Colonic mucosa (tissue), 4 donors: Measurements from ENCODE around the gene LRRC51. TPM values are rescaled to one million over a fixed set of nuclear protein-coding genes. Genes with fewer than 3 reads are reported as not detected.

ENCODE experiments used
- DNase-seq: peaks from one replicate; pipeline ENCODE4 v3.0.0-alpha.2; 2020
- H3K27ac ChIP-seq: fragments of 200-600 bp; one replicate; pipeline ENCODE4 v1.8.0; 2021
- H3K27me3 ChIP-seq: fragments of 200-600 bp; one replicate; pipeline ENCODE4 v1.8.0; 2021
- H3K36me3 ChIP-seq: fragments of 200-600 bp; one replicate; pipeline ENCODE4 v1.8.0; 2021
- H3K4me1 ChIP-seq: fragments of 200-600 bp; one replicate; pipeline ENCODE4 v1.8.0; 2021; ENCODE audit warnings: mild to moderate bottlenecking
- H3K4me3 ChIP-seq: fragments of 200-600 bp; one replicate; pipeline ENCODE4 v1.8.0; 2021
- H3K9ac ChIP-seq, 2 donors: one replicate each; pipeline ENCODE4 v1.7.0; 2013; ENCODE audit warnings: control low read depth in 2 of 2, low read depth in 2 of 2, low read length in 2 of 2
- H3K9me3 ChIP-seq: fragments of 200-600 bp; one replicate; pipeline ENCODE4 v1.8.0; 2021
- intact Hi-C: fragments of 100-400 bp; cut with DNase I; formaldehyde crosslinking; loops from one replicate; pipeline ENCODE4 v1.14.1; 2022
- total RNA-seq, 2 donors: library from RNA; stranded (reverse); fragmentation: NEBNext Ultra II Directional in 1 of 2; extraction: Animal tissue kit (Norgen Biotek cat#: 25700) in 1 of 2; gene quantifications; one replicate each; pipeline ENCODE4 v1.2.1, GENCODE V29; 2021
- TF ChIP-seq, protein P1 (sequence below): fragments of 200-600 bp; IDR thresholded peaks from one replicate; pipeline ENCODE4 v1.8.0; 2022; ENCODE audit warnings: antibody characterized with exemption, mild to moderate bottlenecking
- donor health status: healthy.
- donor health status: DM: no; HTN: no; CAD: no.
- donor health status: DM: no; HTN: no; CAD: no.

The LRRC51 gene
- total RNA-seq, 2 donors from 2014 or later = 6.2 to 10.9 TPM

DNA sequence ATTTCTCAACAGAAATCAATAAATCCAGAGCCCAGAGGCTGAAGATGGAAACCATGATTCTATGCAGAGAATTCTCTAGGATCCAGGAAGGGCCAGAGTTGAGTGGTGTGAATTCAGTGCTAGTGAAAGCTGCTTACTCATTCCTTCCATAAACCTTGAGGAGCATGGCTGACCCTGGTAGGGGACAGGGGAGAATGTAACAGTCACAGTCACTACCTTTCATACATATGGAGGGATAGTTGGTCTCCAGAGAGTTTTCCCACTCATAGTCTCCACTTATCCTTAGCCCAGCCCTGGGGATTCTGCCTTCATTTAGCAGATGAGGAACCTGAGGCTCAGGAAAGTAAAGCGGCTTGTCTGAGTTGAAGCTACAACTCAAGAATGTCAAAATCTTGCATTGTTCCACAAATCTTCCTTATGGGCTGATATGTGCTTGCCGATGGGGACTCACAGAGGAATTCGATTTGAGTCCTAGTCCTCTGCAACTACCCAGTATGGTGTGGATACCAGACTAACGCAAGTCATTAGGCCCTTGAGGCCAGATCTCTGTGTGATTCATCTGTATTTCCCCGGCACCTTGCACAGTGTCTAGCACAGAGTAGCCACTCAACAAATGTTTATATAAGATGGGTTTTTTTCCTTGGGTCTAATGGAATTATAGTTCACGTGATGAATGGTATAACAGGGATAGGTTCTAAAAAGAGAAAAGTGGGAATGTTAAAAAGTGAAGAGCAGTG lies 35.5 kb downstream of the LRRC51 start:
- Histone ChIP-seq H3K4me3 (no peak overlapping the region), H3K27me3 (no peaks in the 10 kb centered on the region), H3K4me1 (peaks cover 4% of the 10 kb centered on the region), H3K27ac (no peak overlapping the region), H3K9me3 (no peaks in the 10 kb centered on the region), H3K9ac (no peak overlapping the region), H3K36me3 (no peaks in the 10 kb centered on the region)
- DNase-seq = no peak
- intact Hi-C loops = no loop called here
- TF ChIP-seq, protein P1, sequence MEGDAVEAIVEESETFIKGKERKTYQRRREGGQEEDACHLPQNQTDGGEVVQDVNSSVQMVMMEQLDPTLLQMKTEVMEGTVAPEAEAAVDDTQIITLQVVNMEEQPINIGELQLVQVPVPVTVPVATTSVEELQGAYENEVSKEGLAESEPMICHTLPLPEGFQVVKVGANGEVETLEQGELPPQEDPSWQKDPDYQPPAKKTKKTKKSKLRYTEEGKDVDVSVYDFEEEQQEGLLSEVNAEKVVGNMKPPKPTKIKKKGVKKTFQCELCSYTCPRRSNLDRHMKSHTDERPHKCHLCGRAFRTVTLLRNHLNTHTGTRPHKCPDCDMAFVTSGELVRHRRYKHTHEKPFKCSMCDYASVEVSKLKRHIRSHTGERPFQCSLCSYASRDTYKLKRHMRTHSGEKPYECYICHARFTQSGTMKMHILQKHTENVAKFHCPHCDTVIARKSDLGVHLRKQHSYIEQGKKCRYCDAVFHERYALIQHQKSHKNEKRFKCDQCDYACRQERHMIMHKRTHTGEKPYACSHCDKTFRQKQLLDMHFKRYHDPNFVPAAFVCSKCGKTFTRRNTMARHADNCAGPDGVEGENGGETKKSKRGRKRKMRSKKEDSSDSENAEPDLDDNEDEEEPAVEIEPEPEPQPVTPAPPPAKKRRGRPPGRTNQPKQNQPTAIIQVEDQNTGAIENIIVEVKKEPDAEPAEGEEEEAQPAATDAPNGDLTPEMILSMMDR = no peak

DNA sequence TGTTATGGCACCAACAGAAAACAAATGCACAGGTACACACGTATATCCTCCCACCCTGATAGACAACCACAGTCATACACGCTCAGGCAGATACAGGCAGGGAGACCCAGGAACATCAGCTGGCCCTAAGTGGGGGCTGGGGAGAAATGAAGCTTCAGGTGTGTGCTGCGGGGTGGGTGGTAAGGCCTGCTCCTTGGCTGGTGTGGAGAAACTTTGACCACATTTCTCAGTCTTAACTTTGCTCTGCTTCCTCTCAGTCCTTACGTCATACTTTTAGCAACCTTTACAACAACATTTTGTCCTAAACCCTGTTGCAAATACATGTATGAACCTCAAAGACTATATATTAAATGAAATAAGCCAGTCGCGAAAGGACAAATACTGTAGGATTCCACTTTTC lies 38.5 kb downstream of the LRRC51 start:
- DNase-seq = no peak
- no peak overlapping the region for H3K4me3 ChIP-seq
- no peaks in the 10 kb centered on the region for H3K4me1 ChIP-seq
- no peaks in the 10 kb centered on the region for H3K27me3 ChIP-seq
- TF ChIP-seq, protein P1 = no peak
- H3K9ac ChIP-seq = no peak overlapping the region
- no peaks in the 10 kb centered on the region for H3K9me3 ChIP-seq
- no peak overlapping the region for H3K27ac ChIP-seq
- intact Hi-C loops = no loop called here
- H3K36me3 ChIP-seq = no peaks in the 10 kb centered on the region

DNA sequence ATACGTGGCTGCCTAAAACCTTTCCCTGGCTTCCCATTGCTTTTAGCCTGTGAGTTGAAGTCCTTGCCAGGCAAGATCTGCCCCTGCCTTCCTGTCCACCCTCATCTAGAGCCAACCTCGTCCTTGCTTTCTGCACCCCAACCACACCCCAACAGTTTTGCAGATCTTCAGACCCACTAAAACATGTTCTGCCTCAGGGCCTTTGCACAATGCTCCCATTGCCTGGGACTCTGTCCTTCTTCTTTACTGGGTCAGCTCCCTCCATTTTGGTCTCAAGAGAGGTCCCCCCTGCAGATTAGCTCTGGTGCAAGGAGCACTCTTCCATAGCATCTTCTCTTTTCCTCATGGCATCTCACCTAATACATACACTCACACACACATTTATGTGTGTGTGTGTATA lies 40.3 kb downstream of the LRRC51 start:
- Histone ChIP-seq H3K9ac (no peak overlapping the region), H3K27ac (no peak overlapping the region), H3K4me3 (no peak overlapping the region), H3K27me3 (no peaks in the 10 kb centered on the region), H3K36me3 (no peaks in the 10 kb centered on the region), H3K4me1 (no peaks in the 10 kb centered on the region), H3K9me3 (no peaks in the 10 kb centered on the region)
- intact Hi-C loops = no loop called here
- DNase-seq = no peak
- TF ChIP-seq, protein P1 = no peak

DNA sequence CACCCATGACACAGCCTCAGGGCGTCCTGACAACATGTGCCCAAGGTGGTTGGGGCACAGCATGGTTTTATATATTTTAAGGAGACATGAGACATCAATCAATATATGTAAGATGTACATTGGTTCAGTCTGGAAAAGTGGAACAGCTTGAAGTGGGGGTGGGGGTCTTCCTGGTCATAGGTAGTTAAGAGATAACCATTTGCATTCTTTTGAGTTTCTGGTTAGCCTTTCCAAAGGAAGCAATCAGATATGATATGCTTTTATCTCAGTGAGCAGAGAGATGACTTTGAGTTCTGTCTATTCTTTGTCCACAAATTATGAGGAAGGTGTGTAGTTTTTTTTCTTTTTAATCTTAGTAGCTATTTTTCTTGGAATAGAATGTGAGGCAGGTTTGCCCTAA lies 42.0 kb downstream of the LRRC51 start:
- Histone ChIP-seq H3K36me3 (no peaks in the 10 kb centered on the region), H3K27me3 (no peaks in the 10 kb centered on the region), H3K4me1 (no peaks in the 10 kb centered on the region), H3K9me3 (no peaks in the 10 kb centered on the region), H3K27ac (no peak overlapping the region), H3K9ac (no peak overlapping the region), H3K4me3 (no peak overlapping the region)
- intact Hi-C loops = no loop called here
- no peak for DNase-seq
- TF ChIP-seq, protein P1 = no peak

DNA sequence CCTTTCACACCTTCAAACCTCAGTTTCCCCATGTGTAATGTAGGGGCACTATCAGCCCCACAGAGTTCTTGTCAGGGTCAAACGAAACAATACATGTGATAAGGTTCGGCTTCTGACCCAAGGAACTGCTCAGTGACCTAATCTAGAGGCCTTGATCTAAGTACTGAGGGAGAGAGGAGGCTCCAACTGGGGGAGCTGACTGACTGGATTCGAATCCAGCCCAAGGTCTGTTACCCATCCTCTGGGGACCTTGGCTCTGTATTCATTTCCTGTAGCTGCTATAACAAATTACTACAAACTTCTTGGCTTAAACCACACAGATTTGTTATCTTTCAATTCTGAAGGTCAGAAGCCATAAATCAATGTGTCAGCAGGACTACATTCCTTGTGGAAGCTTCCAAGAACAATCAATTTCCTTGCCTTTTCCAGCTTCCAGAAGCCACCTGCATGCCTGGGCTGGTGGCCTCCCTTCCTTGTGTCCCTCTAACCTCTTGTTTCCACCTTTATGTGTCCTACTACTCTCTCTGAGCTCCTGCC lies 42.5 kb downstream of the LRRC51 start:
- no peaks in the 10 kb centered on the region for H3K36me3 ChIP-seq
- TF ChIP-seq, protein P1 = no peak
- H3K4me1 ChIP-seq = no peaks in the 10 kb centered on the region
- intact Hi-C loops = no loop called here
- H3K9ac ChIP-seq = no peak overlapping the region
- H3K27ac ChIP-seq = no peak overlapping the region
- DNase-seq = no peak
- no peak overlapping the region for H3K4me3 ChIP-seq
- H3K9me3 ChIP-seq = no peaks in the 10 kb centered on the region
- H3K27me3 ChIP-seq = no peaks in the 10 kb centered on the region
